Upper lobe of left lung (tissue), 4 donors: ENCODE data around the gene CAPNS2.

Experiments
- POLR2AphosphoS5 ChIP-seq, 2 donors: sonication (generic); formaldehyde crosslinking; IDR thresholded peaks; one replicate each; pipeline ENCODE4 v1.5.1; 2017; ENCODE audit warnings: antibody characterized with exemption in 2 of 2
- TF ChIP-seq, protein P1 (sequence below), 6 experiments: fragments of 450-650 bp in 4 of 6; fragments of 200-600 bp in 2 of 6; sonication (generic) in 2 of 6; IDR thresholded peaks; one replicate each; pipeline ENCODE4 v1.5.1; 2016 to 2019; ENCODE audit warnings: antibody characterized with exemption in 6 of 6

- TF ChIP-seq POLR2AphosphoS5 (IDR thresholded peaks at IDR 0.05), result no peak
- TF ChIP-seq, protein P1, sequence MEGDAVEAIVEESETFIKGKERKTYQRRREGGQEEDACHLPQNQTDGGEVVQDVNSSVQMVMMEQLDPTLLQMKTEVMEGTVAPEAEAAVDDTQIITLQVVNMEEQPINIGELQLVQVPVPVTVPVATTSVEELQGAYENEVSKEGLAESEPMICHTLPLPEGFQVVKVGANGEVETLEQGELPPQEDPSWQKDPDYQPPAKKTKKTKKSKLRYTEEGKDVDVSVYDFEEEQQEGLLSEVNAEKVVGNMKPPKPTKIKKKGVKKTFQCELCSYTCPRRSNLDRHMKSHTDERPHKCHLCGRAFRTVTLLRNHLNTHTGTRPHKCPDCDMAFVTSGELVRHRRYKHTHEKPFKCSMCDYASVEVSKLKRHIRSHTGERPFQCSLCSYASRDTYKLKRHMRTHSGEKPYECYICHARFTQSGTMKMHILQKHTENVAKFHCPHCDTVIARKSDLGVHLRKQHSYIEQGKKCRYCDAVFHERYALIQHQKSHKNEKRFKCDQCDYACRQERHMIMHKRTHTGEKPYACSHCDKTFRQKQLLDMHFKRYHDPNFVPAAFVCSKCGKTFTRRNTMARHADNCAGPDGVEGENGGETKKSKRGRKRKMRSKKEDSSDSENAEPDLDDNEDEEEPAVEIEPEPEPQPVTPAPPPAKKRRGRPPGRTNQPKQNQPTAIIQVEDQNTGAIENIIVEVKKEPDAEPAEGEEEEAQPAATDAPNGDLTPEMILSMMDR (IDR thresholded peaks at IDR 0.05), result no peak
Observed at GRCh38 chr16:55585631-55586030, 19.1 kb downstream of the CAPNS2 start.
